ENCODE measurements around the gene IGFN1. TPM values are rescaled to one million over a fixed set of nuclear protein-coding genes. Genes with fewer than 3 reads are reported as not detected.
A peak's percentile ranks its signal among the peaks of the same experiment; 100 is the strongest.

IGFN1 gene
- total RNA-seq, 4 donors from 2014 or later, result not detected

DNA sequence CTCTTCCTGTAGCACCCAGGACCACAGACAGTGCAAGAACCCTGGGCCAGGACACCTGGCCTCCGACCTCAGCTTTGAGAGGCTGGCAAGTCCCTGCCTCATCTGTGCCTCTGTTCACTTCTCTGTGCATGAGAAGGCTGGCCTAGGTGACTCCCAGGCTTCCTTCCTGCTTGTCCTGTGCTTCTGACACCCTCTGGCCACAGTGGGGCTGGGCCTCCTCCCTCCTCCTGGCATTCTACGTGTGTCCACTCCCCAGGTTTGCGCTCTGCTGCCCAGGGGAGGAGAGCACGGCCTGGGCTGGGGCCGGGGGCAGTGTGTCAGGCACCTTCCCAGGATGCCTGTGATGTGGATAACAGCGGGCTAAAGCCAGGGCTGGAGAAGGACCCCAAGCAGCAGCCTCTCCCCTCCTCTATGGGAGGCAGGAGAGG, 62.3 kb downstream of the IGFN1 start:
- H3K27ac ChIP-seq, result no peak overlapping the region
- no peaks in the 10 kb centered on the region for H3K9me3 ChIP-seq
- no peak overlapping the region for H3K4me3 ChIP-seq
- no peaks in the 10 kb centered on the region for H3K36me3 ChIP-seq
- H3K27me3 ChIP-seq, result peaks cover 18% of the 10 kb centered on the region
- WGBS, 2 donors (ENCODE audit: low coverage in 1 of 2), result no CpG with 5 or more reads among the region's 6 CpGs
- TF ChIP-seq, protein P1, sequence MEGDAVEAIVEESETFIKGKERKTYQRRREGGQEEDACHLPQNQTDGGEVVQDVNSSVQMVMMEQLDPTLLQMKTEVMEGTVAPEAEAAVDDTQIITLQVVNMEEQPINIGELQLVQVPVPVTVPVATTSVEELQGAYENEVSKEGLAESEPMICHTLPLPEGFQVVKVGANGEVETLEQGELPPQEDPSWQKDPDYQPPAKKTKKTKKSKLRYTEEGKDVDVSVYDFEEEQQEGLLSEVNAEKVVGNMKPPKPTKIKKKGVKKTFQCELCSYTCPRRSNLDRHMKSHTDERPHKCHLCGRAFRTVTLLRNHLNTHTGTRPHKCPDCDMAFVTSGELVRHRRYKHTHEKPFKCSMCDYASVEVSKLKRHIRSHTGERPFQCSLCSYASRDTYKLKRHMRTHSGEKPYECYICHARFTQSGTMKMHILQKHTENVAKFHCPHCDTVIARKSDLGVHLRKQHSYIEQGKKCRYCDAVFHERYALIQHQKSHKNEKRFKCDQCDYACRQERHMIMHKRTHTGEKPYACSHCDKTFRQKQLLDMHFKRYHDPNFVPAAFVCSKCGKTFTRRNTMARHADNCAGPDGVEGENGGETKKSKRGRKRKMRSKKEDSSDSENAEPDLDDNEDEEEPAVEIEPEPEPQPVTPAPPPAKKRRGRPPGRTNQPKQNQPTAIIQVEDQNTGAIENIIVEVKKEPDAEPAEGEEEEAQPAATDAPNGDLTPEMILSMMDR (IDR thresholded peaks at IDR 0.05), result no peak
- TF ChIP-seq POLR2A (IDR thresholded peaks at IDR 0.05) (no peak), POLR2AphosphoS5 (IDR thresholded peaks at IDR 0.05) (no peak), EP300 (IDR thresholded peaks at IDR 0.05) (no peak)
- H3K4me1 ChIP-seq, result no peaks in the 10 kb centered on the region
- ATAC-seq, result no peak

DNA sequence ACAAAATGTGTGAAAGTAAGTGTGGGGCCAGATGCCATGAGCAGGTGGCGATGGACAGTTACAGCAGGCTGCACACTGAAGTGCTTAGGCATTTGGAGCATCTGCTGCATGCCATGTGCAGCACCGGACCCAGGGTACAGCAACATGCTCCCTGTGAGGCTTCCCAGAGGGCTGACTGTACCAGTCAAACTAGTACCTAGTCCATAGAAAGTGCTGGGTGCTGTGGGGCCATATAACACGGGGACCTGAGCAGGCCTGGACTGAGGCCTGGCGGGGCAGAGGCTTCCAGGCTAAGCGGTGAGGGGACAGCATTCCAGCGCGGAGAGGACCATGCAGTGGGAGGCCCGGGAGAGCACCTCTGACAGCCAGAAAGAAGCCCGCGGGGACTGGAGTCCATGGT, 62.8 kb downstream of the IGFN1 start:
- Histone ChIP-seq H3K9me3 (no peaks in the 10 kb centered on the region), H3K27ac (no peak overlapping the region), H3K36me3 (no peaks in the 10 kb centered on the region), H3K27me3 (peaks cover 21% of the 10 kb centered on the region), H3K4me3 (no peak overlapping the region), H3K4me1 (no peaks in the 10 kb centered on the region)
- peak; percentile 14 for ATAC-seq
- 70 to 100% methylated on average over 1 to 2 of the region's 10 CpGs for WGBS, 2 donors (ENCODE audit: low coverage in 1 of 2)
- TF ChIP-seq POLR2A (IDR thresholded peaks at IDR 0.05) (no peak), POLR2AphosphoS5 (IDR thresholded peaks at IDR 0.05) (no peak), EP300 (IDR thresholded peaks at IDR 0.05) (no peak)
- TF ChIP-seq, protein P1 (IDR thresholded peaks at IDR 0.05), result no peak

GRCh38 chr1:201253906-201254624, 63.4 kb downstream of the IGFN1 start:
- ATAC-seq, result no peak
- H3K27ac ChIP-seq, result no peak overlapping the region
- WGBS, 2 donors (ENCODE audit: low coverage in 1 of 2), result 100% methylated on average over 1 of the region's 9 CpGs; no CpG with 5 or more reads in 1 of the 2 donors
- H3K4me1 ChIP-seq, result no peaks in the 10 kb centered on the region
- no peaks in the 10 kb centered on the region for H3K36me3 ChIP-seq
- no peaks in the 10 kb centered on the region for H3K9me3 ChIP-seq
- peaks cover 28% of the 10 kb centered on the region for H3K27me3 ChIP-seq
- TF ChIP-seq, protein P1 (IDR thresholded peaks at IDR 0.05), result no peak
- TF ChIP-seq POLR2A (IDR thresholded peaks at IDR 0.05) (no peak), POLR2AphosphoS5 (IDR thresholded peaks at IDR 0.05) (no peak), EP300 (IDR thresholded peaks at IDR 0.05) (no peak)
- H3K4me3 ChIP-seq, result no peak overlapping the region

DNA sequence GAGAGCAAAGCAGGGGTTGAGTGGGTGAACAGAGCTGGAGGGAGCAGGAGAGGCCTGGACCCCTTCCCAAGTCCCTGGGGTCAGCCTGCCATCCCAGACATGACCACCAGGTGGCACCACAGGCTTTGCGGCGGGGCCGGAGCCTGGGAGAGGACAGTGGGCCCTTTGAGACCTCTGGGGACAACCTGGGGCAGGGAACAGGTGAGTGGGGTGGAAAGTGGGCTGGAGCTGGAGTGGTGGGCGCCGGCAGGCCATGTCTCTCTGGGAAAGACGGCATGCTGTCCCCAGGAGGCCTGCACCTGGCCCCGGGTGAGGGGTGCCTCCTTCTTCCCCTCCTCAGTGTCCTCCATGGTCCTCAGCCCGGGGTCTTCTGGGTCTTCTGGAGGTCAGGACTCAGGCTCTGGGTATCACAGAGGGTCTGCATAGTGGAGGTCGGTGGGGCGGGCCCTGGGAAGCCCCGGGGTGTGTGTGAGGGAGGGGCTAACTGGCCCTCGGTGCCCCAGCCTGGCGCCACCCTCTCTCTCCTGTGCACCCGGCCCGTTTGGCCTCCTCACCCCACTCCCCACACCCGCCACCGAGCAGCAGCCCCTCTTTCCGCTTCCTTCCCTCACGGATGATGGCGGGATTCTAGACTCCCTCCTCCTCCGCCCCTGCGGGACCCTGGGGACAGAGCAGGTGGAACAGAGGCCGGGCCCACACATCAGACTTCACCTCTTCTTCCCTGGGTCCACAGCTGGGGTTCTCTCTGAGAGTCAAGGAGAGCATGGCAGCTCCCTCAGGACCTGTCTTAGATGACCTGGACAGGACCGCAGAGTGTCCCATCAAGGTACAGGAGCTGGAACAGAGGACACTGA, 64.2 kb downstream of the IGFN1 start:
- ATAC-seq, result peak; percentile 47
- H3K27me3 ChIP-seq, result peaks cover 36% of the 10 kb centered on the region
- TF ChIP-seq POLR2AphosphoS5 (IDR thresholded peaks at IDR 0.05) (no peak), EP300 (IDR thresholded peaks at IDR 0.05) (no peak)
- TF ChIP-seq, protein P1 (IDR thresholded peaks at IDR 0.05), result peak; percentile 85 to 98 (median 88)
- H3K36me3 ChIP-seq, result no peaks in the 10 kb centered on the region
- no peak overlapping the region for H3K27ac ChIP-seq
- 8 to 29% methylated on average over 5 to 9 of the region's 24 CpGs for WGBS, 2 donors (ENCODE audit: low coverage in 1 of 2)
- no peaks in the 10 kb centered on the region for H3K9me3 ChIP-seq
- H3K4me1 ChIP-seq, result peaks cover 0 to 6% (median 5%) of the 10 kb centered on the region in 3 donors
- no peak overlapping the region for H3K4me3 ChIP-seq
